ENCODE results near the gene ST6GALNAC3.

The ST6GALNAC3 gene

DNA sequence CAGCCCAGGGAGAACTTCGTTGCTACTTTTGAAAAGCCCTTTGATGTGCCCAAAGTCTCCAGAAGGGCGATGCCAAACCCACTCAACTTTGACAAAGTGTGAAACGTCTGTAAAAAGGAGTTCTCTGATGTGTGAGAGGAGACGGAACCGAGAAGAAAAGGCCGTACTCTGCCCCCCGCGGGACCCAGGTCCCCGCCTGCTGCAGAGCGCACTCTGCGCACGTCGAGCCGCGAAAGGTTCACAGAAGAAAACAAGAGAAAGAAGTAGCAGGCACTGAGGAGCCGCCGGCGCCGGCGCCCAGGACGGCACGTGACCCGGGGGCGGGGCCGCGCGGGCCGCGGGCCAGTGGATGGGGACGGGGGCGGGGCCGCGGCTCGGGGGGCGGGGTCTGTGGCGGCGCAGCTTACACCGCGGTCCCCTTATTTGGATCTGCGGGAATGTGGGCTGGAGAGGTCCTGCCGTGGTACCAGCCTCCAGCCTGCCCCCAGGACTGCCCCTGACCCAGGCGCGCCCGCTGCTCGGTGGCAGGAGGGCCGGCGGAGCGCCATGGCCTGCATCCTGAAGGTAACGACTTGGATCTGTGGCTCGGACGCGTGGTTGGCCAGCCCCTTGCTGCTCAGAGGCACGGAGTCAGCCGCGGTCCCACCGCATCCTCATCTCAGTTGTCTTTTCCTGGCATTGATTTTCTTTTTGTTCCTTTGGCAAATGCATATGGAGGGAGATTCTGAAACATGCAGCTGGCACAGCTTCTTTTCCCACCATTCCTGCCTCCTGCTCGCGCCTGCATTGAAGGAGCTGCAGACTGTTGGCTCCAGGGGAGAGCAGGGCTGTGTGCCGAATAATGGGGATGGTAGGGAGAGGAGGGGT lies at the start of gene ST6GALNAC3 (continued):
- TF ChIP-seq ZNF362 (tag by site-specific recombination; IDR thresholded peaks at IDR 0.05) (no peak), AEBP2 (tag by site-specific recombination; IDR thresholded peaks at IDR 0.05; ENCODE audit: borderline replicate concordance) (no peak), ZNF473 (tag by site-specific recombination; IDR thresholded peaks at IDR 0.05) (no peak), ZNF121 (tag by site-specific recombination; IDR thresholded peaks at IDR 0.05) (no peak), PRDM6 (tag by site-specific recombination; IDR thresholded peaks at IDR 0.05) (no peak), OSR2 (tag by site-specific recombination; IDR thresholded peaks at IDR 0.05) (no peak), ZNF114 (tag by site-specific recombination; IDR thresholded peaks at IDR 0.05) (no peak), ZNF555 (tag by site-specific recombination; conservative IDR thresholded peaks at IDR 0.05) (no peak), KLF1 (tag by site-specific recombination; IDR thresholded peaks at IDR 0.05) (no peak), PRDM4 (tag by site-specific recombination; IDR thresholded peaks at IDR 0.05) (no peak), REPIN1 (tag by site-specific recombination; IDR thresholded peaks at IDR 0.05; ENCODE audit: low read depth) (no peak), ZNF776 (tag by site-specific recombination; IDR thresholded peaks at IDR 0.05; ENCODE audit: borderline replicate concordance) (no peak), GLIS1 (tag by site-specific recombination; IDR thresholded peaks at IDR 0.05) (peak; percentile 58), ZFP3 (tag by site-specific recombination; IDR thresholded peaks at IDR 0.05; ENCODE audit: low read depth) (no peak), ZNF426 (tag by site-specific recombination; IDR thresholded peaks at IDR 0.05) (no peak), ZNF23 (tag by site-specific recombination; IDR thresholded peaks at IDR 0.05; ENCODE audit: borderline replicate concordance) (no peak), ZFHX2 (tag by site-specific recombination; conservative IDR thresholded peaks at IDR 0.05) (no peak), ZNF138 (tag by site-specific recombination; IDR thresholded peaks at IDR 0.05; ENCODE audit: borderline replicate concordance) (no peak), PBX3 (CRISPR knock-in tag; IDR thresholded peaks at IDR 0.05) (peak; percentile 46; the same call in 1 of the 2 replicates), ZNF510 (tag by site-specific recombination; IDR thresholded peaks at IDR 0.05; ENCODE audit: insufficient replicate concordance) (no peak), KLF10 (tag by site-specific recombination; IDR thresholded peaks at IDR 0.05) (peak; percentile 43; the same call in 1 of the 2 replicates), ZBTB49 (tag by site-specific recombination; IDR thresholded peaks at IDR 0.05; ENCODE audit: low read depth) (no peak), ZNF391 (tag by site-specific recombination; IDR thresholded peaks at IDR 0.05; ENCODE audit: borderline replicate concordance, low read depth) (no peak)
- TF ChIP-seq, protein P1, sequence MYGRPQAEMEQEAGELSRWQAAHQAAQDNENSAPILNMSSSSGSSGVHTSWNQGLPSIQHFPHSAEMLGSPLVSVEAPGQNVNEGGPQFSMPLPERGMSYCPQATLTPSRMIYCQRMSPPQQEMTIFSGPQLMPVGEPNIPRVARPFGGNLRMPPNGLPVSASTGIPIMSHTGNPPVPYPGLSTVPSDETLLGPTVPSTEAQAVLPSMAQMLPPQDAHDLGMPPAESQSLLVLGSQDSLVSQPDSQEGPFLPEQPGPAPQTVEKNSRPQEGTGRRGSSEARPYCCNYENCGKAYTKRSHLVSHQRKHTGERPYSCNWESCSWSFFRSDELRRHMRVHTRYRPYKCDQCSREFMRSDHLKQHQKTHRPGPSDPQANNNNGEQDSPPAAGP (tag by site-specific recombination; IDR thresholded peaks at IDR 0.05): no peak
- TF ChIP-seq, protein P2, sequence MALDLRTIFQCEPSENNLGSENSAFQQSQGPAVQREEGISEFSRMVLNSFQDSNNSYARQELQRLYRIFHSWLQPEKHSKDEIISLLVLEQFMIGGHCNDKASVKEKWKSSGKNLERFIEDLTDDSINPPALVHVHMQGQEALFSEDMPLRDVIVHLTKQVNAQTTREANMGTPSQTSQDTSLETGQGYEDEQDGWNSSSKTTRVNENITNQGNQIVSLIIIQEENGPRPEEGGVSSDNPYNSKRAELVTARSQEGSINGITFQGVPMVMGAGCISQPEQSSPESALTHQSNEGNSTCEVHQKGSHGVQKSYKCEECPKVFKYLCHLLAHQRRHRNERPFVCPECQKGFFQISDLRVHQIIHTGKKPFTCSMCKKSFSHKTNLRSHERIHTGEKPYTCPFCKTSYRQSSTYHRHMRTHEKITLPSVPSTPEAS (tag by site-specific recombination; IDR thresholded peaks at IDR 0.05): no peak

Data from HEK293 (cell line).